SJSA1 (cell line): ENCODE results near the gene RAB11FIP5. TPM values are rescaled to one million over a fixed set of nuclear protein-coding genes. Genes with fewer than 3 reads are reported as not detected.

ENCODE experiments used
- DNase-seq, 2 experiments: peaks; one replicate each; pipeline ENCODE4 v3.0.0-alpha.2; 2015 to 2020; ENCODE audit warnings: low spot score in 2 of 2, low read depth in 1 of 2
- H3K27ac ChIP-seq: fragments of 250-450 bp; sonication (Bioruptor Pico); 2 replicates; pipeline ENCODE4 v1.5.1; 2020; ENCODE audit warnings: mild to moderate bottlenecking, moderate library complexity
- H3K27me3 ChIP-seq: fragments of 250-450 bp; sonication (Bioruptor Pico); replicated peaks from 2 replicates; pipeline ENCODE4 v1.5.1; 2020; ENCODE audit warnings: mild to moderate bottlenecking, moderate library complexity
- H3K36me3 ChIP-seq: fragments of 250-450 bp; sonication (Bioruptor Pico); 2 replicates; pipeline ENCODE4 v1.5.1; 2020; ENCODE audit warnings: mild to moderate bottlenecking
- H3K4me1 ChIP-seq: fragments of 250-450 bp; sonication (Bioruptor Pico); replicated peaks from 2 replicates; pipeline ENCODE4 v1.6.1; 2021; ENCODE audit warnings: mild to moderate bottlenecking
- H3K4me3 ChIP-seq: fragments of 250-450 bp; sonication (Bioruptor Pico); 2 replicates; pipeline ENCODE4 v1.5.1; 2020; ENCODE audit warnings: mild to moderate bottlenecking
- H3K9me3 ChIP-seq: fragments of 250-450 bp; sonication (Bioruptor Pico); replicated peaks from 2 replicates; pipeline ENCODE4 v1.5.1; 2020; ENCODE audit warnings: mild to moderate bottlenecking
- total RNA-seq: library from RNA; depleted of rRNA; stranded (reverse); fragments of >200 nt; shearing (Covaris generic); gene quantifications from 2 replicates; pipeline ENCODE4 v1.2.3, GENCODE V29; 2014; rRNA removed

The RAB11FIP5 gene
- total RNA-seq, 1 experiment from 2014 or later: 23.0 TPM

GRCh38 chr2:73031725-73032701 lies 80.7 kb downstream of the RAB11FIP5 start:
- no peak overlapping the region for H3K27ac ChIP-seq
- no peaks in the 10 kb centered on the region for H3K9me3 ChIP-seq
- H3K27me3 ChIP-seq: no peaks in the 10 kb centered on the region
- H3K4me3 ChIP-seq: no peak overlapping the region
- no peak for DNase-seq
- H3K36me3 ChIP-seq: peaks cover 6% of the 10 kb centered on the region
- H3K4me1 ChIP-seq: peaks cover 10% of the 10 kb centered on the region; the same call in 1 of the 2 replicates

GRCh38 chr2:73031095-73031678 lies 81.6 kb downstream of the RAB11FIP5 start:
- Histone ChIP-seq H3K36me3 (peaks cover 6% of the 10 kb centered on the region), H3K4me1 (peaks cover 10% of the 10 kb centered on the region; the same call in 1 of the 2 replicates), H3K9me3 (no peaks in the 10 kb centered on the region), H3K27me3 (no peaks in the 10 kb centered on the region), H3K4me3 (no peak overlapping the region), H3K27ac (no peak overlapping the region)
- DNase-seq: no peak

- no peak for DNase-seq
Observed at GRCh38 chr2:73028841-73029240, 83.9 kb downstream of the RAB11FIP5 start.

GRCh38 chr2:73027340-73027739 lies 85.4 kb downstream of the RAB11FIP5 start:
- DNase-seq: no peak
- Histone ChIP-seq H3K27ac (no peak overlapping the region), H3K4me1 (peaks cover 10% of the 10 kb centered on the region; the same call in 1 of the 2 replicates), H3K4me3 (no peak overlapping the region), H3K36me3 (peaks cover 6% of the 10 kb centered on the region; the same call in 1 of the 2 replicates), H3K9me3 (no peaks in the 10 kb centered on the region), H3K27me3 (no peaks in the 10 kb centered on the region)

More at GRCh38 chr2:73028841-73029240, 83.9 kb downstream of the RAB11FIP5 start:
- no peaks in the 10 kb centered on the region for H3K9me3 ChIP-seq
- H3K4me1 ChIP-seq: peaks cover 10% of the 10 kb centered on the region; the same call in 1 of the 2 replicates
- no peak overlapping the region for H3K27ac ChIP-seq
- H3K27me3 ChIP-seq: no peaks in the 10 kb centered on the region
- peaks cover 6% of the 10 kb centered on the region; the same call in 1 of the 2 replicates for H3K36me3 ChIP-seq
- no peak overlapping the region for H3K4me3 ChIP-seq

GRCh38 chr2:73023497-73023896 lies 89.3 kb downstream of the RAB11FIP5 start:
- no peaks in the 10 kb centered on the region for H3K27me3 ChIP-seq
- peaks cover 11% of the 10 kb centered on the region; the same call in 1 of the 2 replicates for H3K36me3 ChIP-seq
- H3K4me1 ChIP-seq: peaks cover 19% of the 10 kb centered on the region
- no peak for DNase-seq
- H3K27ac ChIP-seq: no peak overlapping the region
- H3K4me3 ChIP-seq: no peak overlapping the region
- no peaks in the 10 kb centered on the region for H3K9me3 ChIP-seq

Other genes starting within 250 kb of the RAB11FIP5 start
- 35.8 and 50.7 TPM in 2 replicates for gene SPR, start 225.5 kb downstream of the RAB11FIP5 start, total RNA-seq
- gene EMX1, start 195.4 kb downstream of the RAB11FIP5 start, total RNA-seq: not detected in 2 replicates
- 8.2 and 13.3 TPM in 2 replicates for gene SFXN5, start 41.2 kb downstream of the RAB11FIP5 start, total RNA-seq
- gene NOTO, start 89.6 kb upstream of the RAB11FIP5 start, total RNA-seq: not detected in 2 replicates
- gene SMYD5, start 101.3 kb upstream of the RAB11FIP5 start, total RNA-seq: 20.7 and 24.3 TPM in 2 replicates
- 42.0 and 45.8 TPM in 2 replicates for gene PRADC1, start 120.3 kb upstream of the RAB11FIP5 start, total RNA-seq
- gene CCT7, start 121.4 kb upstream of the RAB11FIP5 start, total RNA-seq: 570 and 815 TPM in 2 replicates
- 0.05 and 0.72 TPM in 2 replicates for gene FBXO41, start 171.5 kb upstream of the RAB11FIP5 start, total RNA-seq
- gene EGR4, start 180.6 kb upstream of the RAB11FIP5 start, total RNA-seq: not detected in 2 replicates